ENCODE data around the gene NEDD8.

NEDD8 gene

GRCh38 chr14:24194873-24195185, 37.3 kb downstream of the NEDD8 start:
- Histone ChIP-seq H3K4me2 (ENCODE audit: low read depth, low read length, poor library complexity, severe bottlenecking) (peak overlapping the region; percentile 74), H3K79me2 (ENCODE audit: insufficient read depth, low read length) (peaks cover 18% of the 10 kb centered on the region; the same call in 1 of the 2 replicates), H2AFZ (ENCODE audit: low read depth, low read length, severe bottlenecking) (peak overlapping the region; percentile 72), H3K27me3 (ENCODE audit: low read length) (no peaks in the 10 kb centered on the region), H4K20me1 (ENCODE audit: low read depth, low read length) (no peaks in the 10 kb centered on the region), H3F3A (ENCODE audit: insufficient read depth) (peaks cover 27% of the 10 kb centered on the region), H3K9me2 (replicated peaks; ENCODE audit: insufficient read depth, low read length) (no peaks in the 10 kb centered on the region), H3K9ac (ENCODE audit: low read length) (peak overlapping the region; percentile 63), H3K27ac (ENCODE audit: low read depth, low read length) (peak overlapping the region; percentile 83), H3K9me3 (ENCODE audit: insufficient read depth, low read length) (no peaks in the 10 kb centered on the region), H3K4me3 (ENCODE audit: insufficient read depth, low read length, poor library complexity, severe bottlenecking) (peak overlapping the region; percentile 66), H3K36me3 (ENCODE audit: low read length) (no peaks in the 10 kb centered on the region)
- TF ChIP-seq CTCF (IDR thresholded peaks at IDR 0.05; ENCODE audit: insufficient read depth, low read length, poor library complexity, severe bottlenecking) (no peak), EZH2phosphoT487 (conservative IDR thresholded peaks at IDR 0.05; ENCODE audit: low read length) (no peak)

GRCh38 chr14:24194186-24194872, 37.8 kb downstream of the NEDD8 start:
- peaks cover 32% of the 10 kb centered on the region for H3F3A ChIP-seq (ENCODE audit: insufficient read depth)
- peak overlapping the region; percentile 66 for H3K4me3 ChIP-seq (ENCODE audit: insufficient read depth, low read length, poor library complexity, severe bottlenecking)
- no peaks in the 10 kb centered on the region for H3K36me3 ChIP-seq (ENCODE audit: low read length)
- H3K27me3 ChIP-seq (ENCODE audit: low read length): no peaks in the 10 kb centered on the region
- no peaks in the 10 kb centered on the region for H3K9me3 ChIP-seq (ENCODE audit: insufficient read depth, low read length)
- no peak overlapping the region; the same call in 1 of the 2 replicates for H3K9ac ChIP-seq (ENCODE audit: low read length)
- H3K9me2 ChIP-seq (replicated peaks; ENCODE audit: insufficient read depth, low read length): no peaks in the 10 kb centered on the region
- no peak overlapping the region for H2AFZ ChIP-seq (ENCODE audit: low read depth, low read length, severe bottlenecking)
- no peak overlapping the region for H3K27ac ChIP-seq (ENCODE audit: low read depth, low read length)
- H4K20me1 ChIP-seq (ENCODE audit: low read depth, low read length): no peaks in the 10 kb centered on the region
- H3K4me2 ChIP-seq (ENCODE audit: low read depth, low read length, poor library complexity, severe bottlenecking): peak overlapping the region; percentile 74
- TF ChIP-seq CTCF (IDR thresholded peaks at IDR 0.05; ENCODE audit: insufficient read depth, low read length, poor library complexity, severe bottlenecking): no peak
- no peak for TF ChIP-seq EZH2phosphoT487 (conservative IDR thresholded peaks at IDR 0.05; ENCODE audit: low read length)
- H3K79me2 ChIP-seq (ENCODE audit: insufficient read depth, low read length): peaks cover 18% of the 10 kb centered on the region; the same call in 1 of the 2 replicates

- Histone ChIP-seq H3F3A (ENCODE audit: insufficient read depth) (peaks cover 37% of the 10 kb centered on the region), H3K4me2 (ENCODE audit: low read depth, low read length, poor library complexity, severe bottlenecking) (no peak overlapping the region), H2AFZ (ENCODE audit: low read depth, low read length, severe bottlenecking) (no peak overlapping the region), H3K9me3 (ENCODE audit: insufficient read depth, low read length) (no peaks in the 10 kb centered on the region), H3K9ac (ENCODE audit: low read length) (no peak overlapping the region), H3K9me2 (replicated peaks; ENCODE audit: insufficient read depth, low read length) (no peaks in the 10 kb centered on the region), H3K27me3 (ENCODE audit: low read length) (no peaks in the 10 kb centered on the region), H3K79me2 (ENCODE audit: insufficient read depth, low read length) (peaks cover 18% of the 10 kb centered on the region; the same call in 1 of the 2 replicates), H3K36me3 (ENCODE audit: low read length) (no peaks in the 10 kb centered on the region), H3K4me3 (ENCODE audit: insufficient read depth, low read length, poor library complexity, severe bottlenecking) (no peak overlapping the region), H3K27ac (ENCODE audit: low read depth, low read length) (no peak overlapping the region), H4K20me1 (ENCODE audit: low read depth, low read length) (no peaks in the 10 kb centered on the region)
- TF ChIP-seq EZH2phosphoT487 (conservative IDR thresholded peaks at IDR 0.05; ENCODE audit: low read length) (no peak), CTCF (IDR thresholded peaks at IDR 0.05; ENCODE audit: insufficient read depth, low read length, poor library complexity, severe bottlenecking) (no peak)
These were observed 39.2 kb downstream of the NEDD8 start for GRCh38 chr14:24192933-24193332.

Measured in SU-DHL-6 (cell line).